Stimulated activated CD8-positive, alpha-beta memory T cell treated with anti-CD3 and anti-CD28 coated beads, Interleukin-15, amount 100 ng/mL, for 1 hour (primary cell): ENCODE measurements around the gene PACS1.

Experiments used
- DNase-seq: peaks from one replicate; pipeline ENCODE4 v3.0.0-alpha.2; 2020; ENCODE audit warnings: low read depth

The PACS1 gene

DNA sequence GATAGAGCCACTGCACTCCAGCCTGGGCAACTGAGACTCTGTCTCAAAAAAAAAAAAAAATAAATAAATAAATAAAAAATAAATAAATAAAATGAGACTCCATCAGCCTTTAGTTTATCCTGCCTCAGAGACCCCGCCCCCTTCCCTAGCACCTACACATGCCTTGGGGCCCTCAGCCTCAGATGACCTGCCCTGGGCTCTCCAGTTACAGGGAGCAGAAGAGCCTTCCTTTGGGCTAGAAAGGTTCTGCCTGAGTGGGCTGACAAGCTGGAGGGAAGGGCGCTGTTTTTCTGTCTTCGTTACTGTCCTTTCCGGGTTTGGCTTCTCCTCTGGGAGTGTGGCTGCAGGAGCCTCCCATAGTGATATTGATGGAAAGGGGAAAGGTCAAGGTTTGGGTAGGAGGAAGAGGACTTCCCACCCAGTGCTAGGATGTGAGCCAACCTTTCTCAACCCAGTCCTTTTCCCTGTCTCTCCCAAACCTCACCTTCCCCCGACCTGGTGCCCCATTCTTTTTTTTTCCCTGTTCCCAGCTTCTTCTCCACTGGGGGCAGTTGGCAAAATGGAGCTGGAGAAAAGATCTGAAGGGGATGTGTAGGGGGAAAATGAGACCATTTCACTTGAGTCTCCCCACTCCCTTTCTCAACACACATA, 19.4 kb upstream of the PACS1 start:
- no peak for DNase-seq

DNA sequence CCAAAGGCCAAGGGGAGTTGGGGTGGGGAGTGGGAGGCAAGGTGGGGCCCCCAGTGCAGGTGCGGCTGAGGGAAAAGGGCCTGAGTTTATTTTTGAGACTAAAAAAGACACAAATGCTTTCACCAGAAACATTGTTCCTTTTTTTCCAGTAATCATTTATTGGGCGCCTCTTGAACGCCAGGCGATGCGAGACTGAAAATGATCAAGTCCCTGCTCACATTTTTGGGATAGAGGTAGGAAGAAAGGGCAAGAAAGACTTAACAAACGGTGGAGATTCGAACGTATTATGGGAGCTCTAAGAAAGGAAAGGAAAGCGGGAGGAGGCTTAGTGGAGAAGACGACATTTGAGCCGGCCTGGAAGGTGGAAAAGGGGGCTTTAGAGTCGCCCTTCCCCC, 18.7 kb upstream of the PACS1 start:
- no peak for DNase-seq

DNA sequence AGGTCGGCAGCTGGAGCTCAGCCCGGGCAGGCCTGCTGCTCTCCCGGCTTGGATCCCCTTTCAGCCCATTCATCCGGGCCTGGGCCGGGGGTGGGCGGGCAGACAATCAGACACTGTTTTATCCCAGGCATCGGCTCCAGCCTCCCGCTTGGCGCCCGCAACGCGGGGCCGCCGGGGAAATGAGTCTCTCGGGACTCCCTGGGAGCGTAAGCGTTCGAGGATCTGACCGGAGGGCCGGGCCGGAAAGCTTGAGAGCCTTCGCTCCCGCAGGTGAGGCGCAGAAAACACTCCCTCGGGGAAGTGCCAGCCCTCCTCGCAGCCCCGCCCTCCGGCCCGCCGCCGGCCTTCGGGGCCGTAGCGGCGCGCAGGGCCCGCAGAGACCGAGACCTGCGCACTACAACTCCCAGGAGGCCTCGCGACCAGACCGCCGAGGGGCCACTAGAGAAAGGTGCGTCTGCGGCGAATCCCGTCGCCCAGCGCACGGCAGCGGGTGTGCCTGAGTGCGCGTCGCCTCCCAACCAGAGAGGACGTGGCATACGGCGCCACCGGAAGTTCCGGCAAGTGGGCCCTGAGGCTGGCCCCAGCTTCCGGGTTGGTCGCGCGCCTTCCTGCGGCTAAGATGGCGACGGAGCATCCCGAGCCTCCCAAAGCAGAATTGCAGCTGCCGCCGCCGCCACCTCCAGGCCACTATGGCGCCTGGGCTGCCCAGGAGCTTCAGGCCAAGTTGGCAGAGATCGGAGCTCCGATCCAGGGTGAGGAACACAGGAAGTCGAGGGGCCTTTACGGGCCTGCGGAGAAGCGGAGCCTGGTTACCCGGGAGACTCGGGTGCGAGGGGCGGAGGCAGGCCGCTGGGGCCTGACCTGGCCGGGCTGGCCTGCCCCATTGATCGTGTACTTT, 18.1 kb upstream of the PACS1 start, which contains the start of gene SF3B2:
Gene SF3B2, plus strand, starts transcription at position 599 of the 898 bp plus-strand sequence. Its CDS starts 21 bp downstream, at position 620.
- DNase-seq = peak; percentile 87

DNA sequence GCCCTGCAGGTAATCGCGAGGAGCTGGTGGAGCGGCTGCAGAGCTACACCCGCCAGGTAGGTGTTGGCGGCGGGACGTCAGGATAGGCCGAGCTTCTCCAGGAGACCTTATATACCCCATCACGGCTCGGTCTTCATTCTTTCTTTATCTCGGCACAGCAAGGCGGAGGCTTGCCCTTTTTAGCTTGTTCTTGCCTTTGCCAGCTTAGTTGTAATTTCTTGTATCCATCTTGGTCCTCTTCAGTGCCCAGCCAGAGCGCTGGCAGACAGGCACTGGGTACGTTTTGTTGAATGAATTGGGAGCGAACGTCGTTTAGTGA, 17.4 kb upstream of the PACS1 start:
- no peak for DNase-seq

DNA sequence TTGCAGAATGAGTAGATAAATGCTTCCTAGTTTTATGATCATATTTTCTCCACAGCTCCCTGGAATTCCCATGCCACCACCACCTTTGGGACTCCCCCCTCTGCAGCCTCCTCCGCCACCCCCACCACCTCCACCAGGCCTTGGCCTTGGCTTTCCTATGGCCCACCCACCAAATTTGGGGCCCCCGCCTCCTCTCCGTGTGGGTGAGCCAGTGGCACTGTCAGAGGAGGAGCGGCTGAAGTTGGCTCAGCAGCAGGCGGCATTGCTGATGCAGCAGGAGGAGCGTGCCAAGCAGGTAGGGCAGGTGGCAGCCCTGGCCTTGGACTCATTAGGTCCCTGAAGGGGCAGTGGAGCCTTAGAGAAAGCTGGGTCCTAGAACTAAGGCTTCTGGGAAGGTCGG, 15.1 kb upstream of the PACS1 start:
- no peak for DNase-seq

- no peak for DNase-seq
Measured at GRCh38 chr11:66056501-66056900, 13.6 kb upstream of the PACS1 start.

DNA sequence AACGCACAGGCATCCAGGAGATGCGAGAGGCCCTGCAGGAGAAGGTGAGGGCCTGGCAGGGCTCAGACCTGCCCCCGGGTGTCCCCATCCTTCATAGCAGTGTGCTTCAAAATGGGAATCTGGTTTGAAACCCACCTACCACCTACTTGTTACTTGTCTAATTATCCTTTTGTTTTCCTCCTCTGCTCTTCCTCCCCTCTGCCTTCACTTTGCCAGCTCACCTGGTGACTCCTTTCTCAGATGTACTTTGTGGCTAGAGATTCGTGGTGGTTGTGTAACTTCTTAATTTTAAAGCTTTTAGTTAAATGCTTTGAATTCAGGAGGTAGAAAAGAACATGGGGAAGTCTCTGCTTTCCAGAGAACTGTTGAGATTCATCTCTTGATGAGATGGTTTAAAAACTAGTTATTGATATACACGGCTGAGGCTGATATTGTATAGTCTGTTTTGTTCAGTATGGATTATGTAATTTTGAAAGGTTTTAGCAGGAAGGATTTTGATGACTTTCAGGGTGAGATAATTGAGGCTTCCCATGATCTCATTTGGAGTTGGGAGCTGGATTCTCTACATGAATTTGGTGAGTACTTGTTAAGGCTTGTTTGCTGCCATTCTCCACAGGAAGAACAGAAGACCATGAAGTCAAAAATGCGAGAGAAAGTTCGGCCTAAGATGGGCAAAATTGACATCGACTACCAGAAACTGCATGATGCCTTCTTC, 9.9 kb upstream of the PACS1 start:
- no peak for DNase-seq

GRCh38 chr11:66061268-66061667, 8.8 kb upstream of the PACS1 start:
- DNase-seq = no peak

DNA sequence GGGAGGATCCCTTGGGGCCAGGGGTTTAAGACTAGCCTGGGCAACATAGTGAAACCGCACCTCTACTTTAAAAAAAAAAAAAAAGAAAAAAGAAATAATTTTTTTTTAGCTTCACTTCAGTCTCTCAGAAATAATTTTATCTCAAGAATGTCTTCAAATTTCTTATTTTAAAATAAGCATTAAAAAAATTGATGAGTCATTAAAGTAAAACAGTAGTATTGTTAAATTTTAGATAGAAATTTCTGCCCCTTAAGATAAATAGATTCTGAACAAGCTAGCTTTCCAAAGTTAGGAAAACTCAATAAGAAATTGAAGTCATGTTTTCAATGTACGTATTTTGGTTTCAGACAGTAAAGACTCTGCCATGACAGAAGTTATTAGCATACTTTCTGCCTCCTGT, 7.7 kb upstream of the PACS1 start:
- DNase-seq = no peak

DNA sequence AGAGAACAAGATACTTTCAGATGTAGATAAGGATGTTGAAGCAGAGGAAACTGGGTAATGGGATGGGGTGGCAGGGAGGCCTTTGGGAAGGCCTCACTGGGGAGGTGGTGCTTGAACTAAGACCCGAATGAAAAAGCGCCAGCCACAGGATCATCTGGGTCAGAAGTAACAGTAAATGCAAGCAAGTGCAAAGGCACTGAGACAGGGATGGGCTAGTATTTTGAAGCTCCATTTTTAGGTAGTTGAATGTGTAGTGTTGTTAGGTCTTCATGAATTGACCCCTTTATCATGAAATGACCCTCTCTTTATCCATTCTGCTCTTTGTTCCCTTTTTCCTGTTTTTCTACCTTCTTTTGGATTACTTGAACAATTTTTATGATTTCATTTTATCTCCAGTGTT, 6.2 kb upstream of the PACS1 start:
- no peak for DNase-seq

GRCh38 chr11:66064571-66064970, 5.5 kb upstream of the PACS1 start:
- DNase-seq = no peak

- no peak for DNase-seq
Measured at GRCh38 chr11:66066751-66067150, 3.3 kb upstream of the PACS1 start.

DNA sequence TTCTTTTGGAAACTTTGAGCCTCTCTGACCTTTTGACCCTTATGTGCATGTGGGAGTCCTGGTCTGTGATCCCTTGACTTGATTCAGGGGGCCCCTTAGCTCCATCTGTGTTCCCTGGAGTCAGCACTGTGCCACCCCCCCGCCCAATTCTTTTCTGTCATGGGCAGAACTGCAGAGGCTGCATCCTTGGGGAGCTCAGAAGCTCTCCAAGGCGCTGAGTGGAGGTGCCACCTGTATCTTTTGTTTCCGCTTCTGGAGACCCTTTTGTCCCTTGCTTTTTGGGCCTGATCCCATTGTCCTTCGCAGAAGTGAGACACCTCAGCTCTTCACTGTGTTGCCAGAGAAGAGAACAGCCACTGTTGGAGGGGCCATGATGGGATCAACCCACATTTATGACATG, 2.4 kb upstream of the PACS1 start:
- DNase-seq = no peak

- DNase-seq = peak; percentile 65
Measured at GRCh38 chr11:66068154-66068821, 1.8 kb upstream of the PACS1 start.

- DNase-seq = no peak
Measured at GRCh38 chr11:66068923-66069714, 953 bp upstream of the PACS1 start.

GRCh38 chr11:66070604-66071380, 720 bp downstream of the PACS1 start:
- DNase-seq = no peak

DNA sequence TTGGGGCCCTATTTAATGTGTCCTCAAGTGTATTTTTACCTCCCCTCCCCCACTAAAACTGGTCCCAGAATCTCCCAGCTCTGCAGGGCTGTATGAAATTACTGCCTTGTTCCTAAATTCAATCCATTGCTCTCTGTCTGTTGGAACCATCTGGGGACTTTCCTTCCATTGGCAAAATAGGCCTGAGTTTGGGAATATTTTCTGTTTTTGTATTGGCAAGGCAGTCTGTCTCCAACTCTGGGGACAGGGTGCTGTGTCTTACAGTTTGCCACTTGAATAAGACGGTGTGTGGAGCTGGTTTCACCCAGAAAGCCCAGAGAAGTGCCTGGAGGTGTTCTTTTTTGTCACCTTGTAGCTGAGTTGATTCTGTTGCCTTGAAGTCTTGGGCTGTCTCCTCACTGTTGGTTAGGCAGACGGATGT, 1.3 kb downstream of the PACS1 start:
- no peak for DNase-seq

GRCh38 chr11:66072081-66072480, 2.0 kb downstream of the PACS1 start:
- no peak for DNase-seq

GRCh38 chr11:66072518-66072917, 2.4 kb downstream of the PACS1 start:
- no peak for DNase-seq

GRCh38 chr11:66073669-66074068, 3.6 kb downstream of the PACS1 start:
- DNase-seq = no peak

- DNase-seq = no peak
Measured at GRCh38 chr11:66075273-66075672, 5.2 kb downstream of the PACS1 start.
